Measurements from ENCODE around the gene CPTP. TPM values are rescaled to one million over a fixed set of nuclear protein-coding genes. Genes with fewer than 3 reads are reported as not detected.
A peak's percentile ranks its signal among the peaks of the same experiment; 100 is the strongest.

Gene CPTP
- total and polyA plus RNA-seq, 2 of the 13 experiments (the other 11 are each of a cell fraction or from before 2014, with no cell fraction given) = 5.5 to 9.3 TPM

- TF ChIP-seq CEBPB (IDR thresholded peaks at IDR 0.05; ENCODE audit: borderline replicate concordance, low read depth, low read length) = peak; percentile 97
- peak; percentile 69 for TF ChIP-seq XRCC5 (optimal IDR thresholded peaks at IDR 0.05; ENCODE audit: low read length)
- TF ChIP-seq ZNF709 (CRISPR knock-in tag; IDR thresholded peaks at IDR 0.05) = no peak
- 0 out of 2 replicates have a peak, but pooled peaks have one; percentile 22 for TF ChIP-seq CBFB (CRISPR knock-in tag; IDR thresholded peaks at IDR 0.05)
- no peak for TF ChIP-seq DPF2 (CRISPR knock-in tag; IDR thresholded peaks at IDR 0.05; ENCODE audit: borderline replicate concordance, low read depth)
- 0 out of 2 replicates have a peak, but pooled peaks have one; percentile 49 for TF ChIP-seq ZNF331 (CRISPR knock-in tag; IDR thresholded peaks at IDR 0.05)
- peak; percentile 65; the same call in 1 of the 2 replicates for TF ChIP-seq SAFB2 (CRISPR knock-in tag; IDR thresholded peaks at IDR 0.05; ENCODE audit: borderline replicate concordance, low read depth)
- TF ChIP-seq TAF1 (CRISPR knock-in tag; IDR thresholded peaks at IDR 0.05) = peak; percentile 35; the same call in 1 of the 2 replicates
- peak; percentile 59 for TF ChIP-seq ARNT2 (CRISPR knock-in tag; IDR thresholded peaks at IDR 0.05; ENCODE audit: low read depth)
- TF ChIP-seq ZNF501 (CRISPR knock-in tag; IDR thresholded peaks at IDR 0.05) = peak; percentile 51; the same call in 1 of the 2 replicates
- peak; percentile 76; the same call in 1 of the 2 replicates for TF ChIP-seq HOXD1 (CRISPR knock-in tag; IDR thresholded peaks at IDR 0.05)
- peak; percentile 82 for TF ChIP-seq CCAR2 (optimal IDR thresholded peaks at IDR 0.05; ENCODE audit: low read depth, low read length)
- TF ChIP-seq ZMYM3 (CRISPR knock-in tag; IDR thresholded peaks at IDR 0.05) = 0 out of 2 replicates have a peak, but pooled peaks have one; percentile 6
- TF ChIP-seq ZNF34 (CRISPR knock-in tag; IDR thresholded peaks at IDR 0.05; ENCODE audit: borderline replicate concordance) = peak; percentile 69; the same call in 1 of the 2 replicates
- TF ChIP-seq HMGA1 (CRISPR knock-in tag; conservative IDR thresholded peaks at IDR 0.05) = no peak
- TF ChIP-seq GABPA (IDR thresholded peaks at IDR 0.05; ENCODE audit: low read depth, low read length) = no peak
- peak; percentile 55 for TF ChIP-seq GABPA (CRISPR knock-in tag; IDR thresholded peaks at IDR 0.05; ENCODE audit: low read depth)
- 0 out of 2 replicates have a peak, but pooled peaks have one; percentile 20 for TF ChIP-seq ZNF235 (CRISPR knock-in tag; IDR thresholded peaks at IDR 0.05; ENCODE audit: borderline replicate concordance)
- peak; percentile 91; the same call in 1 of the 2 replicates for TF ChIP-seq ZNF24 (IDR thresholded peaks at IDR 0.05)
- peak; percentile 61; the same call in 1 of the 2 replicates for TF ChIP-seq MEIS1 (CRISPR knock-in tag; IDR thresholded peaks at IDR 0.05; ENCODE audit: borderline replicate concordance)
- TF ChIP-seq ZC3H13 (CRISPR knock-in tag; IDR thresholded peaks at IDR 0.05) = peak; percentile 27; the same call in 1 of the 2 replicates
- peak; percentile 50; the same call in 1 of the 2 replicates for TF ChIP-seq ZNF691 (CRISPR knock-in tag; IDR thresholded peaks at IDR 0.05; ENCODE audit: borderline replicate concordance, low read depth)
- TF ChIP-seq CC2D1A (CRISPR knock-in tag; IDR thresholded peaks at IDR 0.05) = no peak
- TF ChIP-seq, protein P1, sequence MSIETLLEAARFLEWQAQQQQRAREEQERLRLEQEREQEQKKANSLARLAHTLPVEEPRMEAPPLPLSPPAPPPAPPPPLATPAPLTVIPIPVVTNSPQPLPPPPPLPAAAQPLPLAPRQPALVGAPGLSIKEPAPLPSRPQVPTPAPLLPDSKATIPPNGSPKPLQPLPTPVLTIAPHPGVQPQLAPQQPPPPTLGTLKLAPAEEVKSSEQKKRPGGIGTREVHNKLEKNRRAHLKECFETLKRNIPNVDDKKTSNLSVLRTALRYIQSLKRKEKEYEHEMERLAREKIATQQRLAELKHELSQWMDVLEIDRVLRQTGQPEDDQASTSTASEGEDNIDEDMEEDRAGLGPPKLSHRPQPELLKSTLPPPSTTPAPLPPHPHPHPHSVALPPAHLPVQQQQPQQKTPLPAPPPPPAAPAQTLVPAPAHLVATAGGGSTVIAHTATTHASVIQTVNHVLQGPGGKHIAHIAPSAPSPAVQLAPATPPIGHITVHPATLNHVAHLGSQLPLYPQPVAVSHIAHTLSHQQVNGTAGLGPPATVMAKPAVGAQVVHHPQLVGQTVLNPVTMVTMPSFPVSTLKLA (IDR thresholded peaks at IDR 0.05) = peak; percentile 38; the same call in 1 of the 2 replicates
- peak; percentile 25; the same call in 1 of the 2 replicates for TF ChIP-seq ZBTB21 (CRISPR knock-in tag; IDR thresholded peaks at IDR 0.05)
- TF ChIP-seq THYN1 (CRISPR knock-in tag; IDR thresholded peaks at IDR 0.05; ENCODE audit: borderline replicate concordance, low read depth) = no peak
- peak; percentile 49; the same call in 1 of the 2 replicates for TF ChIP-seq NR2C2 (CRISPR knock-in tag; IDR thresholded peaks at IDR 0.05; ENCODE audit: borderline replicate concordance)
Observed at GRCh38 chr1:1307923-1308755, 16.5 kb upstream of the CPTP start, which contains the start of the genes ACAP3 and PUSL1 (continued).
